ENCODE data around the gene GSTP1.

Gene GSTP1

DNA sequence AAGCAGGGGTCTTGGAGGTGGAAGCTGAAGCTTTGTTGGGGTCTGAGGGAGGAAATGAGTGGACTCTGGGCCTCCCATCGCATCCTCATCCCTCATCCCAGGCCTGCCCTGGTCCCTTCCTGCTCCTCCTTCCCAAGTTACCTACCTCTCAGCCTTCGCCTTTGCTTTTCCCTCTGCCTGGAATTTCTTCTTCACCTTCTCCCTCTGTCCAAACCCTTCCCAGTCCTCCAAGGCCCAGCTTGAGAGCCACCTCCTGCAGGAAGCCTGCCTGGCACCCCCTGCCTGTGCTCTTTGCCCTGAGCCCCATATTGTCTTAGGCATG lies 48.2 kb downstream of the GSTP1 start:
- no peak for TF ChIP-seq CTCF (IDR thresholded peaks at IDR 0.05; ENCODE audit: borderline replicate concordance, insufficient read depth, low read depth, low read length)

GRCh38 chr11:67632175-67632981 lies 48.8 kb downstream of the GSTP1 start:
- TF ChIP-seq CTCF (IDR thresholded peaks at IDR 0.05; ENCODE audit: borderline replicate concordance, insufficient read depth, low read depth, low read length), result no peak
- no peak overlapping the region for H3K4me3 ChIP-seq (ENCODE audit: low read depth, low read length)

More for the DNA sequence above, 48.2 kb downstream of the GSTP1 start:
- no peak overlapping the region for H3K4me3 ChIP-seq (ENCODE audit: low read depth, low read length)

GRCh38 chr11:67632982-67633755 lies 49.6 kb downstream of the GSTP1 start:
- H3K4me3 ChIP-seq (ENCODE audit: low read depth, low read length), result no peak overlapping the region
- no peak for TF ChIP-seq CTCF (IDR thresholded peaks at IDR 0.05; ENCODE audit: borderline replicate concordance, insufficient read depth, low read depth, low read length)

GRCh38 chr11:67633758-67634365 lies 50.2 kb downstream of the GSTP1 start:
- no peak overlapping the region for H3K4me3 ChIP-seq (ENCODE audit: low read depth, low read length)
- no peak for TF ChIP-seq CTCF (IDR thresholded peaks at IDR 0.05; ENCODE audit: borderline replicate concordance, insufficient read depth, low read depth, low read length)

- TF ChIP-seq CTCF (IDR thresholded peaks at IDR 0.05; ENCODE audit: borderline replicate concordance, insufficient read depth, low read depth, low read length), result no peak
- H3K4me3 ChIP-seq (ENCODE audit: low read depth, low read length), result no peak overlapping the region
Measured at GRCh38 chr11:67634366-67635230, 51.0 kb downstream of the GSTP1 start.

- no peak for TF ChIP-seq CTCF (IDR thresholded peaks at IDR 0.05; ENCODE audit: borderline replicate concordance, insufficient read depth, low read depth, low read length)
- no peak overlapping the region for H3K4me3 ChIP-seq (ENCODE audit: low read depth, low read length)
Measured at GRCh38 chr11:67635231-67635521, 51.6 kb downstream of the GSTP1 start.
